K562 (cell line): ENCODE measurements around the gene ZNF622. TPM values are rescaled to one million over a fixed set of nuclear protein-coding genes. Genes with fewer than 3 reads are reported as not detected.

Source experiments
- CBX8 ChIP-seq: fragments of 200-600 bp; sonication (generic); IDR thresholded peaks from 2 replicates; pipeline ENCODE4 v1.6.1; 2012; ENCODE audit warnings: borderline replicate concordance, mixed run types, low read depth, mild to moderate bottlenecking, moderate library complexity, mixed read lengths, low read length, control low read depth, inconsistent platforms; ENCODE audit not compliant: poor library complexity, severe bottlenecking; ENCODE audit errors: extremely low read depth
- CCNT2 ChIP-seq: IDR thresholded peaks from 2 replicates; pipeline ENCODE4 v1.6.1; 2011; ENCODE audit warnings: borderline replicate concordance, low read depth, mild to moderate bottlenecking, moderate library complexity, mixed read lengths, low read length; ENCODE audit not compliant: insufficient read length; ENCODE audit errors: extremely low read depth
- CHD1 ChIP-seq: fragments of 200-600 bp; sonication (generic); IDR thresholded peaks from one replicate; pipeline ENCODE4 v1.6.1; 2012; ENCODE audit warnings: mild to moderate bottlenecking, moderate library complexity, low read length, inconsistent platforms
- DDX20 ChIP-seq: fragments of 450-650 bp; IDR thresholded peaks from 2 replicates; pipeline ENCODE4 v1.6.1; 2016; ENCODE audit warnings: missing genetic modification characterization, low read depth, mild to moderate bottlenecking, missing compliant biosample characterization, moderate library complexity
- GATAD2A ChIP-seq: fragments of 450-650 bp; IDR thresholded peaks from 2 replicates; pipeline ENCODE4 v1.6.1; 2017
- HCFC1 ChIP-seq: IDR thresholded peaks from 2 replicates; pipeline ENCODE4 v1.6.1; 2012; ENCODE audit warnings: low read depth, low read length, improper control_type of control experiment
- HNRNPUL1 ChIP-seq: fragments of 200-400 bp; formaldehyde crosslinking; IDR thresholded peaks from 2 replicates; pipeline ENCODE4 v1.6.1; 2017; ENCODE audit warnings: low read length
- NFATC3 ChIP-seq: fragments of 450-650 bp; IDR thresholded peaks from 2 replicates; pipeline ENCODE4 v1.6.1; 2017; ENCODE audit warnings: mild to moderate bottlenecking
- PHF21A ChIP-seq: fragments of 450-650 bp; IDR thresholded peaks from 2 replicates; pipeline ENCODE4 v1.6.1; 2017; ENCODE audit warnings: low read depth, borderline replicate concordance
- POLR3G ChIP-seq: IDR thresholded peaks from 2 replicates; pipeline ENCODE4 v1.6.1; 2011; ENCODE audit not compliant: insufficient read length, insufficient replicate concordance; ENCODE audit errors: extremely low read depth
- PURB ChIP-seq: sonication (generic); formaldehyde crosslinking; IDR thresholded peaks from 2 replicates; pipeline ENCODE4 v1.9.0; 2021; ENCODE audit warnings: low read depth, mild to moderate bottlenecking, missing genetic modification reagents
- SREBF2 ChIP-seq: sonication (generic); formaldehyde crosslinking; IDR thresholded peaks from 2 replicates; pipeline ENCODE4 v1.4.0; 2020; ENCODE audit warnings: mild to moderate bottlenecking, missing genetic modification reagents
- TEAD4 ChIP-seq, 2 experiments: sonication (generic) in 1 of 2; formaldehyde crosslinking in 1 of 2; IDR thresholded peaks; 2 replicates each; pipeline versions ENCODE4 v1.6.1 to v1.8.0; 2012 to 2022; ENCODE audit warnings: borderline replicate concordance in 1 of 2, inconsistent platforms in 1 of 2, low read length in 1 of 2, mild to moderate bottlenecking in 1 of 2, missing genetic modification reagents in 1 of 2
- ZNF766 ChIP-seq: fragments of 200-800 bp; sonication (Bioruptor generic); conservative IDR thresholded peaks from 2 replicates; pipeline ENCODE4 v1.6.1; 2016; ENCODE audit warnings: missing genetic modification characterization, missing compliant biosample characterization
- ZNF77 ChIP-seq: fragments of 250-450 bp; sonication (Bioruptor Pico); IDR thresholded peaks from 2 replicates; pipeline ENCODE4 v1.5.0; 2020
- ZSCAN32 ChIP-seq: fragments of 450-650 bp; formaldehyde crosslinking; IDR thresholded peaks from 2 replicates; pipeline ENCODE4 v1.4.0; 2020; ENCODE audit warnings: mild to moderate bottlenecking, moderate library complexity
- polyA plus RNA-seq, 8 experiments: library from polyadenylated mRNA; depleted of rRNA in 4 of 8; stranded (reverse) in 5 of 8; unstranded in 3 of 8; fragments of >200 nt; fragmentation: Nextera tagmentation in 2 of 8; fragmentation: Illumina TruSeq in 1 of 8; extraction: Ambion mirVana in 2 of 8; extraction: Trizol in 1 of 8; gene quantifications; 2 replicates each; pipeline versions ENCODE4 v1.2.1 to v1.2.3, GENCODE V29; 2011 to 2014; ENCODE audit warnings: inconsistent platforms in 1 of 8, missing spikeins in 1 of 8
- total RNA-seq, 7 experiments: library from RNA; depleted of rRNA in 6 of 7; stranded (reverse); fragments of >200 nt in 6 of 7; fragmentation: Illumina TruSeq in 2 of 7; extraction: Trizol in 2 of 7; gene quantifications; 2 replicates each; pipeline versions ENCODE4 v1.2.1 to v1.2.3, GENCODE V29; 2011 to 2021; ENCODE audit warnings: low replicate concordance in 1 of 7

Gene ZNF622
- total and polyA plus RNA-seq, 9 of the 15 experiments (the other 6 are each of a cell fraction or from before 2014, with no cell fraction given): 9.6 to 51.5 (median 32.3) TPM

DNA sequence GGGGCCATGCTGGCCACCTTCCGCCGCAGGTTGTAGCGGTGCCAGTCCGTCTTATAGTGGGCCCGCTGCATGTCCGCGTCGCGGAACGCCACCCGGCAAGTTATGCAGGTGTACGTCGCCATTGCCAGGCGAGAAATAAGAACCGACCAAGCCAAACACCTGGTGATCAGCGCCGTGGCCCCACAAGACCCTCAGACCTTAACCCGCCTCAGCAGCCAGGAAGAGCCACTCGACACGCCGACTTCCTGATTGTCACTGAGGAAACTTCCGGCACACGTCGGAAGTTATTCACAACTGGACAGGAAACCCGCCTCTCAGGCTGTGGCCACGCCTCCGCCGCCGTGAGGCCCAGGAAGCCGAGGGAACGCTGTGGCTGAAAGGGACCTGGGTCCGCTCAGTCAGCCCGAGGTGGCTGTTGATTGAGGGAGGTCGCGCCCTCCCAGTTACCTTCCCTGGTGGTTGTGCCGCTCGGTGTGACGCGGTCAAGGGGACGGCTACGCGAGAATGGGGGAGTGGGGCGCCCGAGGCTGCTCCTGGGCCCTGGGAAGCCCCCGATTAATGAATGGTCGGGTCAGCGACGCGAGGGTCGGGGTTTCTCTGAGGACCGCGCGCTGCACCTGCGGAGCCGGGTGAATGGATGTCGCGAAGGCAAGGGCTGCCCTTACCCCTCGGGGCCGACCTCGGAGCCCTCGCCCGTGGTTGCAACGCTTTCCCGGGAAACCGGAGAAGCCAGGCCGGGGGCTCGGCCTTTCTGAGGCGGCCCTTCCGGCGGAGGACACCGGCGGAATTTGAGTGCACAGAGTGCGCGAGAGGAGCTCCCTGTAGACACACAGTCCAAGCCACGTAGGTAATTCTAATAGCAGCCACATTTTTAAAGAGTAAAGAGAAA lies at the start of gene ZNF622 (continued):
- TF ChIP-seq PHF21A: no peak
- no peak for TF ChIP-seq CBX8
- TF ChIP-seq ZNF77: no peak
- peak; percentile 11 for TF ChIP-seq CCNT2
- TF ChIP-seq HNRNPUL1: no peak
- no peak for TF ChIP-seq GATAD2A
- no peak for TF ChIP-seq PURB (CRISPR knock-in tag)
- TF ChIP-seq DDX20 (tag): no peak
- no peak; the same call in 1 of the 2 replicates for TF ChIP-seq TEAD4 (IDR thresholded peaks at IDR 0.05; ENCODE audit: low read length)
- no peak for TF ChIP-seq TEAD4 (CRISPR knock-in tag; IDR thresholded peaks at IDR 0.05; ENCODE audit: borderline replicate concordance)
- TF ChIP-seq ZSCAN32 (CRISPR knock-in tag): peak; percentile 33; the same call in 1 of the 2 replicates
- TF ChIP-seq NFATC3: no peak
- TF ChIP-seq POLR3G: no peak
- peak; percentile 63 for TF ChIP-seq CHD1
- TF ChIP-seq HCFC1: peak; percentile 80
- TF ChIP-seq ZNF766 (CRISPR knock-in tag): no peak
- TF ChIP-seq SREBF2 (CRISPR knock-in tag): no peak
- TF ChIP-seq, all 486 proteins: peak for 144
